ENCODE results near the gene HTR3E. TPM values are rescaled to one million over a fixed set of nuclear protein-coding genes. Genes with fewer than 3 reads are reported as not detected.

HTR3E gene
- total and polyA plus RNA-seq, 2 of the 13 experiments (the other 11 are each of a cell fraction or from before 2014, with no cell fraction given): not detected

- DNase-seq (ENCODE audit: low spot score) (no peak), ATAC-seq (no peak), FAIRE-seq (no peak)
- Histone ChIP-seq H3K79me2 (ENCODE audit: insufficient read depth, low read length) (no peaks in the 10 kb centered on the region), H2AFZ (ENCODE audit: low read length) (no peak within 1 kb of the TSS), H3K36me3 (replicated peaks in 1 of 2; ENCODE audit: control insufficient read depth in 1 of 2, insufficient read depth in 2 of 2, low read length in 2 of 2) (no peaks in the 10 kb centered on the region), H3K4me3 (replicated peaks in 1 of 3; ENCODE audit: insufficient read depth in 1 of 3, low read depth in 2 of 3, low read length in 3 of 3) (no peak within 1 kb of the TSS), H4K20me1 (ENCODE audit: insufficient read depth, low read length) (no peaks in the 10 kb centered on the region), H3K4me1 (ENCODE audit: insufficient read depth, low read length) (no peaks in the 10 kb centered on the region), H3K27me3 (ENCODE audit: control insufficient read depth in 1 of 2, insufficient read depth in 2 of 2, low read length in 2 of 2) (peaks cover 0 to 34% of the 10 kb centered on the region in 2 experiments; a peak in 4 of 5 replicates), H3K4me2 (ENCODE audit: low read depth, low read length) (no peak within 1 kb of the TSS; the same call in 1 of the 2 replicates), H3K9ac (ENCODE audit: insufficient read depth, low read depth, low read length) (no peak within 1 kb of the TSS), H3K27ac (ENCODE audit: extremely low read length, insufficient read depth, low read length) (no peak within 1 kb of the TSS), H3K9me3 (ENCODE audit: low read length) (no peaks in the 10 kb centered on the region)
- BruUV-seq (replicated peaks): no TSS peak
- ChIA-PET POLR2A (no interaction called here), CTCF (ENCODE audit: low intra/inter-chr PET ratio, low total read pairs) (no interaction called here)
- TF ChIP-seq ZSCAN5A (CRISPR knock-in tag; IDR thresholded peaks at IDR 0.05; ENCODE audit: borderline replicate concordance) (no peak), SMARCE1 (IDR thresholded peaks at IDR 0.05; ENCODE audit: borderline replicate concordance) (no peak), RNF2 (conservative IDR thresholded peaks at IDR 0.05; ENCODE audit: low read depth) (no peak), JDP2 (CRISPR knock-in tag; IDR thresholded peaks at IDR 0.05; ENCODE audit: borderline replicate concordance) (no peak), CC2D1A (CRISPR knock-in tag; IDR thresholded peaks at IDR 0.05) (no peak), EHMT2 (IDR thresholded peaks at IDR 0.05; ENCODE audit: borderline replicate concordance, low read depth, low read length) (no peak), SOX6 (IDR thresholded peaks at IDR 0.05) (no peak), SOX6 (CRISPR knock-in tag; IDR thresholded peaks at IDR 0.05) (no peak), MXD3 (CRISPR knock-in tag; IDR thresholded peaks at IDR 0.05) (no peak), GATAD2A (CRISPR knock-in tag; IDR thresholded peaks at IDR 0.05) (no peak), LRRFIP1 (CRISPR knock-in tag; conservative IDR thresholded peaks at IDR 0.05) (no peak), CEBPB (IDR thresholded peaks at IDR 0.05; ENCODE audit: borderline replicate concordance, low read depth, low read length) (no peak), GMEB2 (CRISPR knock-in tag; IDR thresholded peaks at IDR 0.05; ENCODE audit: low read depth) (no peak), HNF4A (CRISPR knock-in tag; IDR thresholded peaks at IDR 0.05) (no peak), ATF7 (IDR thresholded peaks at IDR 0.05) (no peak), ATF7 (CRISPR knock-in tag; IDR thresholded peaks at IDR 0.05) (no peak), FIP1L1 (IDR thresholded peaks at IDR 0.05; ENCODE audit: borderline replicate concordance, insufficient read depth, low read depth, low read length) (no peak)
- in situ Hi-C loops (cut with HindIII; ENCODE audit: extremely low pct_ligation_motif_present, low pct_unique_long_range_greater_than_20kb) (no loop called here), intact Hi-C loops (cut with micrococcal nuclease; ENCODE audit: unreplicated experiment) (no loop called here)
- 4% methylated on average over 4 of the region's 4 CpGs for WGBS (ENCODE audit: low lambda C conversion rate)
Measured at GRCh38 chr3:184052767-184053166, 44.1 kb upstream of the HTR3E start, which contains the start of gene HTR3C. TSS of gene HTR3C (plus strand) at chr3:184053047. CDS start at chr3:184053081, 34 bp downstream.

Measured in HepG2 (cell line).